ENCODE measurements around the gene FCRLA.

The FCRLA gene

GRCh38 chr1:161705537-161705936 is 1.5 kb upstream of the FCRLA start:
- DNase-seq (ENCODE audit: low read depth in 2 of 2): no peak
- no peak for TF ChIP-seq CTCF (IDR thresholded peaks at IDR 0.05; ENCODE audit: low read depth, low read length)
- H3K4me3 ChIP-seq (replicated peaks in 1 of 2; ENCODE audit: low read depth in 2 of 2, low read length in 2 of 2): no peak overlapping the region

GRCh38 chr1:161706113-161706481 is 932 bp upstream of the FCRLA start:
- no peak for TF ChIP-seq CTCF (IDR thresholded peaks at IDR 0.05; ENCODE audit: low read depth, low read length)
- DNase-seq (ENCODE audit: low read depth in 2 of 2): peak in 1 of 2 donors; percentile 89
- no peak overlapping the region for H3K4me3 ChIP-seq (replicated peaks in 1 of 2; ENCODE audit: low read depth in 2 of 2, low read length in 2 of 2)

GRCh38 chr1:161707503-161707902 is 474 bp downstream of the FCRLA start:
- no peak overlapping the region for H3K4me3 ChIP-seq (replicated peaks in 1 of 2; ENCODE audit: low read depth in 2 of 2, low read length in 2 of 2)
- no peak for TF ChIP-seq CTCF (IDR thresholded peaks at IDR 0.05; ENCODE audit: low read depth, low read length)
- no peak for DNase-seq (ENCODE audit: low read depth in 2 of 2)

- TF ChIP-seq CTCF (IDR thresholded peaks at IDR 0.05; ENCODE audit: low read depth, low read length): no peak
- no peak overlapping the region for H3K4me3 ChIP-seq (replicated peaks in 1 of 2; ENCODE audit: low read depth in 2 of 2, low read length in 2 of 2)
- DNase-seq (ENCODE audit: low read depth in 2 of 2): no peak
Observed at GRCh38 chr1:161709373-161709772, 2.3 kb downstream of the FCRLA start.

- no peak for TF ChIP-seq CTCF (IDR thresholded peaks at IDR 0.05; ENCODE audit: low read depth, low read length)
- H3K4me3 ChIP-seq (replicated peaks in 1 of 2; ENCODE audit: low read depth in 2 of 2, low read length in 2 of 2): no peak overlapping the region
- DNase-seq (ENCODE audit: low read depth in 2 of 2): no peak
Observed at GRCh38 chr1:161710560-161710959, 3.5 kb downstream of the FCRLA start.

- DNase-seq (ENCODE audit: low read depth in 2 of 2): no peak
- H3K4me3 ChIP-seq (replicated peaks in 1 of 2; ENCODE audit: low read depth in 2 of 2, low read length in 2 of 2): no peak overlapping the region
- TF ChIP-seq CTCF (IDR thresholded peaks at IDR 0.05; ENCODE audit: low read depth, low read length): no peak
Observed at GRCh38 chr1:161718559-161719324, 11.7 kb downstream of the FCRLA start.

GRCh38 chr1:161719325-161719611 is 12.2 kb downstream of the FCRLA start:
- H3K4me3 ChIP-seq (replicated peaks in 1 of 2; ENCODE audit: low read depth in 2 of 2, low read length in 2 of 2): no peak overlapping the region
- TF ChIP-seq CTCF (IDR thresholded peaks at IDR 0.05; ENCODE audit: low read depth, low read length): no peak
- no peak for DNase-seq (ENCODE audit: low read depth in 2 of 2)
